GM20000 (cell line): Measurements from ENCODE around the gene MYL3.

Source experiments
- DNase-seq: peaks from one replicate; pipeline ENCODE4 v3.0.0; 2012; ENCODE audit warnings: low spot score
- CTCF ChIP-seq: IDR thresholded peaks from 2 replicates; pipeline ENCODE4 v1.5.1; 2012; ENCODE audit warnings: mild to moderate bottlenecking, control low read depth; ENCODE audit errors: extremely low read depth, missing control alignments

MYL3 gene

GRCh38 chr3:46852334-46852720 lies 10.9 kb downstream of the MYL3 start:
- no peak for TF ChIP-seq CTCF
- DNase-seq: no peak

DNA sequence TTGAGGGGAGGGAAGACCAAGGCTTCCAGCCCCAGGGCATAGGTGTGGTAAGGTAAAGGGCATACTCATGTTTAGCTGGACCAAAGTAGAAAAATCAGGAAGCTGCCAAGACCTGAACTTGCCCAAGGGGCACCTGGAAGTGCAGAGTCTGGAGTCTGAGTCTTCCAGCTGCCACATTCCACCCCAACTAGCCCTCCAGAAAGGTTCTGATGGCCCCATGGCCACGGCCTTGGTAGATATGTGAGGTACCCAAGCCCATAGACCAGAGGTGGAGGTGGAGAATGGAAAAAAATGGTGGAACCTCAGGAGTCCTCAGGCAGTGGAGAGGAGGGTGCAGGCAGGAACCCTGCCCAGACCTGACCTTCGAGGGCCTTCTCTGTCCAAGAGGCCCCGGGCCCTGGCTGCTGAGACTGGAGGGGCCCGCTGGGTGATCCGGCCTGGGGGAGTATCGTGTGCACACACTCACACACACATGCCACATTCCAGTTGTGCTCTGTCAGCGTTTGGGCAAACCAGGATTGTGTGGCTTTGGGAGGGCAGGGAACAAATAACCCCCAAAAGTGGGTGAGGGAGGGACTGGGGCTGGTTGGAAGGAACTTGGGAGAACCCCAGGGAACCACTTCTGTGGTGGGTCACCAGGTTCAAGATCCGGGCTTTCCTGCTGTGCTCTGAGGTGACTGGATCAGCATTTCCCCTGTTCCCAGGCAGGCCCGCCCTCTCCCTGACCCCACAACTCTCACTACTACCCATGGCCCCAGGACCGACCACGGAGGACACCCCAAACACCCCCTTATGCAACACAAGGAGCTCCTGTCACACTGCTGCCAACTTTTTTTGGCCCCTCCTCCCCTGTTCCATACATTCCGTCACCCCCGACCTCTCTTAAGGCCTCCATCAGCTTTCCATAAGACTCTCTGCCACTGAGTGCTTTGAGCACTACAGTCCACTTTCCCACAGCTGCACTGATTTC lies 11.6 kb downstream of the MYL3 start:
- DNase-seq: no peak
- no peak for TF ChIP-seq CTCF

GRCh38 chr3:46850468-46850779 lies 12.8 kb downstream of the MYL3 start:
- DNase-seq: no peak
- TF ChIP-seq CTCF: no peak

DNA sequence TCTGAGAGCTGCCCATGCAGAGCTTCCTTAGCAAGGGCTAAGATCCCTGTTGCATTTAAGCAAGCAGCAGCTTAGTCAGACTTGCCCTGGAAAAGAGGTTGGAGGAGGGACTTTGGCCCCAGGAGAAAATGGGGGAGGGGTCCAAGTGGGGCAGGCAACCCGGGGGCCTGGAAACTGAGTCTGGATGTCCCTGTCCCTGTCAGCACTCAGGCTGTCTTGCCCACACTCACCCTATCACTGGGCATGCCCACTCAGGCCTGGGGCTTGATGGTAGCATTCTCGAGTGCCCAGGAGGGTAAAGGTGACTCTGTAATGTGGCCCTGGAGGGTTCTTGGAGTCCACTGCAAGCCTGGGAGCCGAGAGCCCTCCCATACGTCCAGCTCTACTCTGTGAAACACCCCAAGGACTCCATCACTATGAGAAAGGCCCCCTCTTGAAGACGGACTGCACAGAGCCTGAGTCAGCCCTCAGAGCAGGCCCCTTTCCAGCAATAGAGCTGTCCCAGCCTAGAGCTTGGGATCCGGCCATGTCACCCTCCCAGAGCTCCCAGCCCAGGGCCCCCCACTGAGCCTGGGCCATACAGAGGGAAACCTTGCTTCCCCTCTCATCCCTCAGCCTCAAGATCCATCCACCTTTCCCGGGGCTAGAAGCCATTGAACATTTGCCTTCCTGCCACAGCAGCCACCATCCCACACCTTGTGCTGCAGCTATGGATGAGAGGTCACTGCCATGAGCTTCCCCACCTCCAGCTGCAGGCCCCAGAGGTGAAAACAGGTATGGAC lies 13.4 kb downstream of the MYL3 start:
- no peak for TF ChIP-seq CTCF
- DNase-seq: no peak

- no peak for TF ChIP-seq CTCF
These were observed 14.1 kb downstream of the MYL3 start for GRCh38 chr3:46849045-46849631.

GRCh38 chr3:46848271-46849044 lies 14.8 kb downstream of the MYL3 start:
- peak; percentile 16 for TF ChIP-seq CTCF
- no peak for DNase-seq

More at GRCh38 chr3:46849045-46849631, 14.1 kb downstream of the MYL3 start:
- DNase-seq: no peak
